Hematopoietic multipotent progenitor cell treated with erythropoietin and hydrocortisone succinate and interleukin-3 and kit ligand, for 6 days (in vitro differentiated cells): Measurements from ENCODE around the gene FARS2.

Source experiments
- DNase-seq: peaks from one replicate; pipeline ENCODE4 v3.0.0-alpha.2; 2015

Gene FARS2

DNA sequence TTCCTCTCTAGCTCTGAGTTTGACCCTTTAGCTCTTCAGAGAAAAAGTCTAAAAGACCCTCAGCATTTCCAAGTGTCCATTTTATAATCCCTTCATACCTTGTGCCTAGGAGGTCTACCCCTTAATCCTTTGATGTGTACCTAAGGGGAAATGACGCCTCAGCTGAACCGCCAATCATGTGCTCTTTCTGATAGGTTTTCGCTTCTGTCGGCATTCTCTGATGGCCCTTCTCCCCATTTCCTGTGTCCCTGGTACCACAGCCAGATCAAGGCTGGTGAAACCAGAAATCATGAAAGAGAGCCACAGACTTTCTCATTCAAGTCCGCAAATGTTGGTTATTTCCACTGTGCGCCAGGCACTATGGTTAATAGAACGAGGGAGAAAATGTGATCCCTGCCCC is 333.9 kb downstream of the FARS2 start:
- no peak for DNase-seq

DNA sequence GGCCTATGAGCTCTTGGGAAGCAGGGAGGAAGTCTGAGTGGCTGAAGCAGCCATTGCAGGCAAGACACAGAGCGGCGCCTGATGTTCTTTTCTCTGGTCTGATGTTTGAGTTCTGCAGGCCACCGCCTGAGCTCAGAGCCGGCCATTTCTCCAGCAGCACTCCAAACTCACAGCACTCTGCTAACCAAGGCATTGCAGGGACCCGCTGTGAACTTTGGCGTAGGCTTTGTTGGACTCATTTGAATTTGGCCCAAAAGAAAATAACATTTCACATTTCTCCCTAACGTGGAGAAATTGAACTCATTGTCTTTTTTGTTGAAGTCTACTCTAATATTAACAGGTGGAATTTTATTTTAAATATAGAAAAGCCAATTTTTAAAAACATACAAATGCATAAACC is 336.1 kb downstream of the FARS2 start:
- DNase-seq, result no peak

DNA sequence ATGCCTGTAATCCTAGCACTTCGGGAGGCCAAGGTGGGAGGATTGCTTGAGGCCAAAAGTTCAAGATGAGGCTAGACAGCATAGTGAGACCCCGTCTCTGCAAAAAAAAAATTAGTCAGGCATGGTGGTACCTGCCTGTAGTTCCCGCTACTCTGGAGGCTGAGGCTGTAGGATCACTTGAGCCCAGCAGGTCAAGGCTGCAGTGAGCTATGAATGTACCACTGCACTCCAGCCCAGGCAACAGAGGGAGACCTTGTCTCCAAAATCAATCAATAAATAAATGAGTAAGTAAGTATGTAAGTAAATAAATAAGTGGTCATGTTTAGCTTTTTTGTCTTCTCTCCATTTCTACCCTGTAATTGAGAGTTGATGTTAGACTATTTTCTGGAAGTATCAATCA is 336.8 kb downstream of the FARS2 start:
- DNase-seq, result no peak

DNA sequence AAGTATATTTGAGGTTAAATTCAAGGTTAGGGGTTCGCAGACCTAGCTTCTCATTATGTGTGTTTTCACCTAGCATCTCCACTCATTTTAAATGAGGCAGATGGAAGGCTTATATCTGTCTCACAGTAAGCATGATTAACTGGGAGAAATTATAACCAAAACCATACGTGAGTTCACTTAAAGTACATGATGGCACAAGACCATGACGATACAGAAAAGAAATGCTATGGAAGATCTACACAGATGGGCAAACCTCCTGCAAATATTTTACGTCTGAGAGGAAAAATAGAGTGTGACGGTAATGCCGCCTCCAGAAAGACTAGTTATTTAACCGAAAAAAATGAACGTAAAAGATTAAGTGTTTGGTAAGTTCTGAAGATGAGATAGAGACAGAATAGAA is 337.8 kb downstream of the FARS2 start:
- DNase-seq, result no peak

DNA sequence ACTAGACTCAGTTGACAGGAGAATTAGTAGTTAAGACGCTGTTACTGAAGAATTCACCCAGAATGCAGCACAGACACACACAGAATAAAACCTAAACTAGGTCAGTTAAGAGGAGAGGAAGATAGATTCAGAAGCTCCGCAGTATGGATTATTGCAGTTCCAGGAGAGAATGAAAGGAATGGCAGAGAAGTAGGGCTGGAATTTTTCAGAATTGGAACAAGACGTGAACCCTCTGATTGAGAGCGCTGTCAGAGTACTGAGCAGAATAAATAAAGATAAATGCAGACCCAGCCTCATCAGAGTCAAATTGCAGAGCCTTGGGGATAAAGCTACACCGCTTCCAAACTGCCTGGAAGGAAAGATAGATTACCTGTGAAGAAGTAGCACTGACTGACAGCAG is 344.6 kb downstream of the FARS2 start:
- DNase-seq, result no peak

DNA sequence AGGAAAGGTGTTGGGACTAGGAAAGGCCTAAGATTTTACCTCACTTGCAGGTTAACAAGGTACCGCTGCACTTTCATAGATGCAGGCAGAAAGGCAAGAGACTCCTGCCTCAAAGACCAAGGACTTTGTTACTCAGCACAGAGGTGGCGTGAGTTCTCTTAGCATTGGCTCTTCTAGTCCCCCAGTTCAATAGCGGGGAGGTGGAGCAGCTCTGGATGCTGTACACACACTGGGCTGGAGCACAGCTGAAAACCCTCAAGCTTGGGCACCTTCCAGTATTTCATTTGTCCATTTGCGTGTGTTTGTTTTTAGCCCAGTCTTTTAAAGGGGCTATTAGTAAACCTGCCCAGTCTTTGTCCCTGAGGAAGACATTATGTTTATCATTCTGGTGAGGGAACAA is 345.2 kb downstream of the FARS2 start:
- DNase-seq, result no peak

DNA sequence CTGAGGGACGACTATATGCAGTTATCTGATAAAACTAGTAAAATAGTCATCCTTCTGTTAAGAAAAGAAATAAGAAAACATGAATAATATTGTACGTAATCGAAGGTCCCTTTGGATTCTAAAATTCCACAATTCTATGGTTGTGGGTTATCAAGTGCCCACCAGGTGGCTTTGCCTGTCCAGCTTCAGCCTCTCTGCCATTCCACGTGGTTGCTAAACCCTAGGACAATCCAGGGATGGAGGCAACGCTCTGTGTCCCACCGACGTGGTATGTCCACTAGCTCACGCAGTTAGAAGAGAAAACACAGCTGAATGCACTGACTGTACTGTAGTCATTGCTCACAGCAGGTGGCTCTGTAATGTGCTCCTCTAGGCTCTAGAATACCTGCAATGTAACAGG is 349.3 kb downstream of the FARS2 start:
- DNase-seq, result no peak

DNA sequence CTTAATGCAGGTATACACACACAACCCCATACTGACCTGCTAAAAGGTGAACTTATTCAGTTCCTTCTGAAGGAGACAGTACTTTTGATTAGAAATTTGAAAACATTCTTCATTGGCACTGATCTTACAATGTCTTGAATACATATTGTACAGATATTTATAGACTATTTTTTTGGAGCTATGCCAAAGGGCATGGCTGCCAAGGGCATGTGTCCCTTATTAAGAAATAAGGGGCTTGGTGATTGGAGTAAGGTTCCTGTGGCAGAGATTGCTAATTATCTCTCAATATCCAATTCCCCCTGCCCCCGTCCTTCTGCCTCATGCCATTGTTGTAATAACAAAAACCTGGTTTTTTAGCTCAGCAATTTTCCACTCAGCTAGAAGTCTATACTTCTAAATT is 355.9 kb downstream of the FARS2 start:
- no peak for DNase-seq

DNA sequence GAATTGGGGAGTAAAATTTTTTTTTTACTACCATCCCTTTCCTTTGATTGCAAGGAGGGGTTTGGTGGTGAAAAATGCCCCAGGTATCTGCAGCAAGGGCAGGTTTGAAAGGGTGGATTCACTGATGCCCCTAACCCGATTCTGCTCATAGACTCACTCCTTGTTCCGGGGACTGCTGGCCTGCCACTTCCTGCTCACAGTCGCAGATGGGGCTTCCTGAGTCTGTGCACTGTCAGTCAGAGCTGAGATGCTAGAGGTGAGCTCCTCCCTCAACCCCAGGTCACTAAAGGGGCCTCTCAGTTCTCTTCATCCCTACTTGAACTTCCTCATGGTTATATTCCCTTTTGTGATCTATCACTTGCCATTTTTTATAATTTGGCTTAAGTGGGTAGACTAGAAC is 357.9 kb downstream of the FARS2 start:
- no peak for DNase-seq

DNA sequence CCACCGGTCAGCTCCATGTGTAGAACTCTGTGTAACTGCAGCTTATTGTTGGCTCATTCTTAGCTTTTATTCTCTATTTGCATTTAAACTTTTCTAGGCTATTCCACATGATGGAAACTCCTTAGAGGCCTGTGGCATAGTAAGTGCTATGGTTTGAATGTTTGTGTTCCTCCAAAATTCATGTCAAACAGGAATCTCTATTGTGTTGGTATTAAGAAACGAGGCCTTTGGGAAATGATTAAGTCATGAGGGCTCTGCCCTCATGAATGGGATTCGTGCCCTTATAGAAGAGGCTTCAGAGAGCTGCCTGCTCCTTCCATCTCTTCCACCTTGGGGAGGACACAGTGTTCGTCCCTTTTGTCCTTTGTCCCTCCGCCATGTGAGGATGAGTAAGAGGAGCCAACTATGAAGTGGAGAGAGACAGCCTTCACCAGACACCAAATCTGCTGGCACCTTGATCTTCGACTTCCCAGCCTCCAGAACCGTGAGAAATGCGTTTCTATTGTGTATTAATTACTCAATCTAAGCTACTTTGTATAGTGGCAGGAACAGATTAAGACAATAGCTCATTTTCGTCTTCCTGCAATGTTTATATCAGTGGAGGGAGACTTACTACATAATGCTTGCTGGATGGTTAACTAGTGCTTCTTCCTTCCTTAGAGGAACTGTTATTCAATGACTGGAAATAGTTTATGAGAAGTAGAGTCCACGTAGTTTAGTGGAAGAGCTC is 361.1 kb downstream of the FARS2 start:
- no peak for DNase-seq

DNA sequence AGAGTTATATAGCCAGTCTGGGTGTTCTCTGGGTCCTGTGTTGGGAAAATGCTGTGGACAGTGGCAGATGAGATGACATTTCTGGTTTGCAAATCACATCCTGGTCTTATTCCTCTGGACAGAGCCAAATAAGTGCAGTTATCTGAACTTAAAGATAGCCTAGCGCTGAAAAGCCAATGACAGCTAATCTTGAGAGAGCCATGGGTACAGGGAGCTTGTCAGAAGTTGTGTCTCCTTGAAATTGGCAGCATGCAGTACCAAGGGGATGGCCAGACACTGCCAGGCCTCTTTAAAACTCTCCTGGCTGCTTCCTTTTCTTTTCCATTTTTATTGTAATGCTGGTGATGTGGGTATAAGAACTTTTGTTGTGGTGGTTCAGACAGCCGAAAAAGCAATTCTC is 362.5 kb downstream of the FARS2 start:
- DNase-seq, result no peak

DNA sequence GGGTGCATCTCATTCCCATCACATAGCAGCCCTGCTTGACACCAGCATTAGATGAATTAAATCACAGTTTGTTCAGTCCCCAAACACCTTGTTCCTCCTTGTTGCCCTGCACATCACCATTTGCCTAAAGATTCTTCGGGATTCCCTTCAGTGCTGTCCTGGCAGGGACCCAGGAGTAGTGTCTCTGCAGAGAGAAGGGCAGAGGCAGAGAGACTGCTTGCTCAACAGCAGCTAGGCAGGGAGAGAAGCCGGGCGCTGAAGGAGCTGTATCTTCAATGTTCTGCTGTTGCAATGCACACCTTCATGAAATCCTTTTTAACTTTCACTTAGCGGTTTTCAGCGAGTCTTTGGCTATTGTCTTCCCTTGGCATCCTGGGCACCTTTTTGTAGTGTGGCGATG is 362.9 kb downstream of the FARS2 start:
- DNase-seq, result no peak

DNA sequence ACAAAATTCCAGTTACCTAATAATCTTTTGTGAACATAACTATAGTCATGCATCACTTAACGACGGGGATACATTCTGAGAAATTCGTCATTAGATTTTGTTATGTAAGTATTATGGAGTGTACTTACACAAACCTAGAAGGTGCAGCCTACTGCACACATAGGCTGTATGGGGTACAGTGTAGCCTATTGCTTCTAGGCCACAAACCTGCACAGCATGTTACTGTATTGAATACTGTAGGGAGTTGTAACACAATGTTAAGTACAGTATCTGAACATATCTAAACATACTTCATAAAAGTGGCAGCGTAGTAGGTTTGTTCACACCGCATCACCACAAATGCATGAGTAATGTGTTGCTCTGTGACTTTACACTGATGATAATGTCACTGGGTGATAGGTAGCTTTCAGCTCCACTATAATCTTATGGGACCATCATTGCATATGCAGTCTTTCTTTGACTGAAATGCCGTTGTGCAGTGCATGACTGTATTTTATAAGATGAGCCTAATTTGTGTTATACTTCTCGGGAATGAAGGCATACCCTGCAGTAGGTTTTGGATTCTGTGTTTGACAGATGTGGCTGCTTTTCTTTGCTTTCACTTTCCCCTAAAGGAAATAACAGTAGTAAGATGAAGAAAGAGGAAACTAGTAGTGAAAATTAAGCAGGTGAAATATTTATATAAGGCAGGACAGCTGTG is 365.6 kb downstream of the FARS2 start:
- no peak for DNase-seq

DNA sequence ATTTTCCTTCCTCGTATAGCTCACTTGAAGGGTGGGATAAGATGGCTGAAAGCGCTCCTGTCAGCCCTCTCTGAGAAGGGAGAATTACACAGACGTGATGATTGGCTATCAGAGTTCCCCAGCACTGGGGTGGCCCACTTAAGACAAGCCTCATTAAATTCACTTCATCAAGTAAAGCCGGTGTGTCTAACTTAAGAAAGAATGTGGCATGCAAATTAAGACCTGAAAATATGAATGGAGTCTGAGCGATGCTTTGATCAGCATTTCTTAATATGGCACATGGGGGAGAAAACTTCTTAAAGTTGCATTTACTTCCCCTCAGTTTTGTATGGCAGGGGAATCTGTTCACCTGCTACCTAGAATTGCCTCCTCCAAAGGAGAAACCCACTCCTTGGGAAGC is 369.3 kb downstream of the FARS2 start:
- no peak for DNase-seq

DNA sequence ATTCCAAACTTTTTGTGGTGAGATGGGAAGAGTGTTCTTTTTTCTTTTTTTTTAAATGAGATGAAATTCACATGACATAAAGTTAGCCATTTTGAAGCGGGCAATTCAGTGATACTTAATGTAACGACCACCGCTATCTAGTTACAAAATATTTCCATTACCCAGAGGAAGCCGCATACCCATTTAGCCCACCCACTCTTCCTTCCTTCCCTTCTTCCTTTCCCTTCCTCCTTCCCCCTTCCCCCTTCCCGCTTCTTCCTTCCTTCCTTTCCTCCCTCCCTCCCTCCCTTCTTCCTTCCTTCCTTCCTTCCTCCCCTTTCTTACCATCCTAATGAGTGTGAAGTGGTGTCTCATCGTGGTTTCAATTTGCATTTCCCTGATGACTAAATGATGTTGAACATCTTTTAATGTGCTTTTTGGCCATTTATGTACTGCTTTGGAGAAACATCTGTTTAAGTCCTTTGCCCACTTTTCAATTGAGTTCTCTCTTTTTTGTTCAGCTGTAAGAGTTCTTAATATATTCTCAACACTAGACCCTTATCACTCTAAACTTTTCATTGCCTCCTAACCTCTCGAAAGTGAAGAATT is 371.1 kb downstream of the FARS2 start:
- no peak for DNase-seq

DNA sequence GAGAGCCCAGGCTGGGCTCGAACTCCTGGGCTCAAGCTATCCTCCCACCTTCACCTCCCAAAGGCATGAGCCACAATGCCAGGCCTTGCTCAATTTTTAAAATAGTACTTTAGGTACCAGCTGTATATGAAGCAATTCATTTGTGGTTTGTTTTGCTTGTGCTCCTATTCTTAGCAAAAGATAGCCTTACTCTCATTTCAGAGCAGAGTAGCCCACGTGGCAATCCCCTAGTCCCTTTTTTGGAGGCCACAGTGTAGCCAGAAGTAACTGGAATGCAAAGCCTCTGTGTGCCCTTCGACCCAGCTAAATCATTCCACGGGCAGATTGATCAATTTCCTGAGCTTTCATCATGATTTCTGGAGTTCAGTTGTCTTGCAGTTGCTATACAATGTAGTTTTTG is 373.2 kb downstream of the FARS2 start:
- DNase-seq, result no peak

DNA sequence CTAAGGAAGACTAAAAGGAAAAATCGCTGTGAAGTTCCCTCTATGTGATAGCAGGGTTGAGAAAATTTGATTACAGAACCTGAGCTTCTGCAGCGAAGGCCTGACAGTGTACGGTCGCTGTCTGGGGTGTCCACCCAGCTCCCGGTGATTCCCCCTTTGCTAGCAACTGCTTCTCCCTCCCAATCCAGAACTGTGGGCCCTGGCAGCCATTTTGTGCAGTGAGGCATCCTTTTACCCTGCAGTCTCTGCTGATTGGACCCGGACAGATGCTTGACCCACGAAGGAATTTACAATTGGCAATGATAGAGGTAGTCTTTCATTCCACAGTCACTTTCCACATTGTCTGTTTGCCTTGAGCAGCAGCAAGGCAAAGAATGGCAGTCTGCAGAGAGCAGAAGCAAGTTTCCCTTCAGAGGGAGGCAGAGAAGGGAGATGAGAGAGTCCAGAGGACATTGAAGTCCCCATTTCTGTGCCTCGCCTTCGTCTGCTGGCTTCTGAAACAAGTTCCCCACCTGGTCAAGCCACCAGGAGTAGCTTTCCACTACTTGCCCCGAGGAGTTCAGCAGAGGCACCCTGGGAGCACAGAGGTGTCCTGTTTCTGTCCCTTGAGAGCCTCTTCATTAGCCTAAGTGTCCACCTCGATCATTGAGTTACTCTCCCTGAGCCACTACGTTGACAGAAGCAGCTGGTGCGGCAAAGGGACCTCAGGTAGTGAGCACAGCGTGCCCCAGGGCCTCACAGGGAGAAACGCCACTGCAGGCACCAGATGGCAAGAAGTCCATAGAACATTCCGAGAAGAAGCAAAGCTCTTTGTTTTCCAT is 375.1 kb downstream of the FARS2 start:
- DNase-seq, result no peak

DNA sequence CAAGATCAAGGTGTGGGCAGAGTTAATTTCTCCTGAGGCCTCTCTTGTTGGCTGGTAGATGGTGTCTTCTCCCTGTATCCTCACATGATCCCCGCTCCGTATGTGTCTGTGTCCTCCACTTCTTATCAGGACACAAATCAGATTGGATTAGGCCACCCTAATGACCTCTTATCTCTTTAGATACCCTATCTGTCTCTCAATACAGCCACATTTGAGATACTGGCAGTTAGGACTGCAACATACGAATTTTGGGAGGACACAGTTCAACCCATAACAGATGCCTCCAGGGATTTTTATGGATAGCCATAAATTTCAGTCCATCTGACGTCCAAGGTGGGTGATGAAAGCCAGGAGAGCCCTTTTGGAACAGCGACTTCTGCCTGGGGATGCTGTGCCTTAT is 376.4 kb downstream of the FARS2 start:
- DNase-seq, result no peak

DNA sequence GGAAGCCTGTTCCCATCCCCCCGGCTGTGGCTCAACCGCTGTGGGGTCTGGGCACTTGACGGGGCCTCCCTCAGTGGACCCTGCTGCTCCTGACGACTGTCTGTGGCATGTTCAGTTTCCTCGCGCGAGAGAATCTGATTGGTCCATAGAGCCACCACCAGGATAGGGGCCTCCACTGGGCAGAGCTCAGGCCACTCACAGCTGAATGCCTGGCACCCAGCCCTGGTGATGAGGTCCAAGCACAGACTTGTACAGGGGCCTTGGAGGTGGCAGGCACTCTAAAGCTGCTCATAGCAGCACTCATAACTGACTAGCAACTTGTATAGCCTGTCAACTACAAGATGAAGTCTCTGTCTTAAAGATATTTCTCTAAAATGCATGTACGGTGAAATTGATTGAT is 377.4 kb downstream of the FARS2 start:
- DNase-seq, result no peak

DNA sequence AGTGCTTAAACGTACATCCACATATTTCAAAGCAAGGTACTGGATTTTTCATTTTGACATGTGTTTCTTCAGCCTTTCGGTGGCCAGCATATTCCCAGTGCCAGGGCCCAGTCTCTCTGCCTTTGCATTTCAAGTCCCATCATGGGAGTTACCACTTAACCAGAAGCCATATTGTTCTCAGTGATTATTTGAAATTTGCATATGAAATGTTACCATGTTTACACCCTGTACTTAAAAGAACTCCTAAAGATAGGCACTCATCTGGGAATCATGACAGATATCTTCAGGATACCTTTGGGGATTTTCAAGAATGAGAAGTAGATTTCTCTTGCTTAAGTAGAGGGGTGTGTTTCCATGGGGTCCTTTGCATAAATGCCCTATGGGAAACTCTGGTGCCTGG is 377.9 kb downstream of the FARS2 start:
- DNase-seq, result no peak

DNA sequence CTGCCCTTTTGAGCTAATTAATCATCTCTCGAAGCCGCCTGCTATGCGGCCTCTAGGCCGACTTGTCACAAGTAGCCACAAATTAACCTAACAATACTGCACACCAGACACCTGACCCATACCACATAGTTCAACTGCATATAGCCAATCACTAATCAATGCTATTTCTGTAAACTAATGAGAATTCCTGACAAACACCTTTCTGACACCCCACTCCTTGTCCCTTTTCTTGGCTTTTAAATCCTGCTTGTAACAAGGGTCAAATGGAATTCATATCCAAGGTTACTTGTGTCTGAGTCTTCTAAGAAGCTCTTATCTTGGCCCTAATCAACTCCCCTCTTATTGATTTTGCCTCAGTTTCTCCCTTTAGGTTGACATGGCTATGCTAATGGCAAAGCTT is 379.3 kb downstream of the FARS2 start:
- no peak for DNase-seq

DNA sequence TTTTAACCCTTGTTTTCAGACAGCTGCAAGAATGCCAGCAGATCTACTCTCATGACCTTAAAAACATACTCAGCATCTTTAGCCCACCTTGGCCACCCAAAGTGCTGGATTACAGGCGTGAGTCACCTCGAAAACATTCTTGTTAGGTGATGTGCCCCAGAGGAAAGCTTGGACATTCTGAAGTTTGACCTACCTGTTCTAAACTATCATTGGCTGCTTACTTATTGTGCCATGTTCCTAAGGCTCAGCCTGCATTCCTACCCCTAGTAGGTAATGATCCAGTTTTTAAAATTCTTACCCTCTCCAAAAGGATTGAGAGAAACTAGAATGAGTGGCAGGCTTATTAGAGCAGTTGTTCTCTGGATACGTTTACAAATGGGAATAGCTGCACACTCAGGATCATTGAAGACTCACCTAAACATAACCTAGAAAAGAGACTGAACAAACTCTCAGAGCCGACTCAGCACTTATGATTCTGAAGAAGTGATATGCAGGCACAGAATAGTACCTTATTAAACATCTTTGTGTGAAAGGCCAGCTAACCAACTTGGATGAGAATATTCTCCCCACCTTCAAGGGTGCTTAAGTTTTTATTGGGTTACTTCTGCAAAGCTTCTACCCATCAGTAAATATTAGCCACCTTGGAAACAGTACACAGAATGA is 383.3 kb downstream of the FARS2 start:
- no peak for DNase-seq
